ENCODE measurements around the gene HS6ST3.

HS6ST3 gene

DNA sequence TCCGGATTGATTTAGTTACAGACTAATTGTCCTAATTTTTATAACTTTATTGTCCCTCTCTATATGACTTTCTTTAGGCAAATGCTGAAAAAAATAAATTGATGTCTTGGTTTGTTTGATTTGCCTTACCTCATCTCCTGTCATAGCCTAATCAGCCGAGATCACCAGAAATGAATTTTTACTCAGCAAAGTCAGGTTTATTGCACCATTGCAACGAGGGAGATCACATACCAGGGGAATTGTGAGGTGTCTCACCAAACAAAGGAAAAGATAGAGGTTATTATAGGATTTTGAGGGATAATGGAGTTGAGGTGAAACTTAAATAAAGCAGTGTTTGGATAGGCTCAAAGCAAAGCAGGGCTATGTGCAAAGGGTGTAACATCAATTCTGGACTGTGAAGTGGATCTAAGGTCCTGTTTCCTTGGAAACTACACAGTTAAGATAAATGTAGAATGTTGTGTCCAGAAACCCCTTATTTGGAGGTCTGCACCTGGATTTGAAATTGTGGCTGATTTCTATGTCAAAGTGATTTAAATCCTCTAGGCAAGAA lies 531.8 kb downstream of the HS6ST3 start:
- TF ChIP-seq, protein P1, sequence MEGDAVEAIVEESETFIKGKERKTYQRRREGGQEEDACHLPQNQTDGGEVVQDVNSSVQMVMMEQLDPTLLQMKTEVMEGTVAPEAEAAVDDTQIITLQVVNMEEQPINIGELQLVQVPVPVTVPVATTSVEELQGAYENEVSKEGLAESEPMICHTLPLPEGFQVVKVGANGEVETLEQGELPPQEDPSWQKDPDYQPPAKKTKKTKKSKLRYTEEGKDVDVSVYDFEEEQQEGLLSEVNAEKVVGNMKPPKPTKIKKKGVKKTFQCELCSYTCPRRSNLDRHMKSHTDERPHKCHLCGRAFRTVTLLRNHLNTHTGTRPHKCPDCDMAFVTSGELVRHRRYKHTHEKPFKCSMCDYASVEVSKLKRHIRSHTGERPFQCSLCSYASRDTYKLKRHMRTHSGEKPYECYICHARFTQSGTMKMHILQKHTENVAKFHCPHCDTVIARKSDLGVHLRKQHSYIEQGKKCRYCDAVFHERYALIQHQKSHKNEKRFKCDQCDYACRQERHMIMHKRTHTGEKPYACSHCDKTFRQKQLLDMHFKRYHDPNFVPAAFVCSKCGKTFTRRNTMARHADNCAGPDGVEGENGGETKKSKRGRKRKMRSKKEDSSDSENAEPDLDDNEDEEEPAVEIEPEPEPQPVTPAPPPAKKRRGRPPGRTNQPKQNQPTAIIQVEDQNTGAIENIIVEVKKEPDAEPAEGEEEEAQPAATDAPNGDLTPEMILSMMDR (IDR thresholded peaks at IDR 0.05; ENCODE audit: low read depth, low read length), result no peak
- DNase-seq, result no peak
- no peaks in the 10 kb centered on the region for H3K9me3 ChIP-seq (ENCODE audit: severe bottlenecking)
- no peak overlapping the region for H3K4me3 ChIP-seq (ENCODE audit: low read depth, low read length)
- no peak overlapping the region for H3K27ac ChIP-seq
- peaks cover 57% of the 10 kb centered on the region for H3K27me3 ChIP-seq (ENCODE audit: insufficient read depth, low read depth, severe bottlenecking)
- H3K36me3 ChIP-seq, result no peaks in the 10 kb centered on the region

DNA sequence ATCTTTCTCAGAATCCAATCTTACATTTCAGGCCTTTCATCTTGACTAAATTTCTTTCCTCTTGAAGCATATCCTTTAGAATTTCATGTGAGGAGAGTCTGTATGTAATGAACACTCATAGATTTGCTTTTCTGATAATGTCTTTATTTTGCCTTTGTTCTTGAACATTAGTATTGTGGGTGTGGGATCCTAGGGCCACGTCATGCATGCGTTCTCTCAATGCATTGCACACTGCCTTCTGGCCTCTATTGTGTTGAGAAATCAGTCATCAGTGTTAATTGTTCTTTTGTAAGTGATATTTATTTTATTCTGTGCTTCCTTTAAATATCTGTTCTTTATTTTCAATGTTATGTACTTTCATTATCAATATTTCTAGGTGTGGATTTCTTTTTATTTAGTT lies 539.4 kb downstream of the HS6ST3 start:
- Histone ChIP-seq H3K27me3 (ENCODE audit: insufficient read depth, low read depth, severe bottlenecking) (peaks cover 58% of the 10 kb centered on the region), H3K9me3 (ENCODE audit: severe bottlenecking) (no peaks in the 10 kb centered on the region), H3K4me3 (ENCODE audit: low read depth, low read length) (no peak overlapping the region), H3K27ac (no peak overlapping the region), H3K36me3 (no peaks in the 10 kb centered on the region)
- TF ChIP-seq, protein P1 (IDR thresholded peaks at IDR 0.05; ENCODE audit: low read depth, low read length), result no peak
- DNase-seq, result no peak

DNA sequence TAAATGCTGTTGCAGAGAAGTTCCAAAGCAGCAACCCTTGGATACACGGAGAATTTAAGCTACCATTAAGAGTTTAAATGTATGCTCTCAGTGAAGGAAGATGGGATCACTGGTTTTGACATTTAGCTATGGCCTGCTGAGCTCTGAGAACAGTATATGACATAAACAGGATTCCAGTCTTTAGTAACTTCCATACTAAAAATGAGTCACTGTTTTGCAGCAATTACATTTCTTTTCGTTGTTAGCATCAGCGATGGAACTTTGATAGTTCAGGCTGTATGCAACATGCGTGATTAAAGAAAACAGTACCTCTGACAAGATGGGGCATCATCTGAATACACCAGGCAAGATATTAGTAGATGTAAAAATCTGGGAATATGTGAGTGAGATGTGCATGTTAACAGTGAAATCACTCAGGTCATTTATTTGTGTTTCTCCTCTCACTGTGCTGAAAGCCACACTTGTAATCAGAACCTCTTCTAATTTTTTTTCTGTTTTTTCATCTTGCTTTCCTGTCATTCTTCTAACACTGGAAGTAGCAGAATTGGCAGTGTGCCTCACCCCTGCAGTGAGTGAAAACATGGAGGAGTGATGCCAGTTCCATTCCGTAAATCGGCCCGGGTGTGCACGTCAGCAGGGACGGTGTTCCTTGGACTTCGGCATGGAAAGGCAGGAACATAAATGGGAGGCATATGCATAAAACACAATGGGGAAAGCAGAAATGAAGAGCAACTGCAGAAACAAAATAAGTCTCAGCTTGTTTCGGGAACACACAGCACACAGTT lies 542.8 kb downstream of the HS6ST3 start:
- no peak for DNase-seq

DNA sequence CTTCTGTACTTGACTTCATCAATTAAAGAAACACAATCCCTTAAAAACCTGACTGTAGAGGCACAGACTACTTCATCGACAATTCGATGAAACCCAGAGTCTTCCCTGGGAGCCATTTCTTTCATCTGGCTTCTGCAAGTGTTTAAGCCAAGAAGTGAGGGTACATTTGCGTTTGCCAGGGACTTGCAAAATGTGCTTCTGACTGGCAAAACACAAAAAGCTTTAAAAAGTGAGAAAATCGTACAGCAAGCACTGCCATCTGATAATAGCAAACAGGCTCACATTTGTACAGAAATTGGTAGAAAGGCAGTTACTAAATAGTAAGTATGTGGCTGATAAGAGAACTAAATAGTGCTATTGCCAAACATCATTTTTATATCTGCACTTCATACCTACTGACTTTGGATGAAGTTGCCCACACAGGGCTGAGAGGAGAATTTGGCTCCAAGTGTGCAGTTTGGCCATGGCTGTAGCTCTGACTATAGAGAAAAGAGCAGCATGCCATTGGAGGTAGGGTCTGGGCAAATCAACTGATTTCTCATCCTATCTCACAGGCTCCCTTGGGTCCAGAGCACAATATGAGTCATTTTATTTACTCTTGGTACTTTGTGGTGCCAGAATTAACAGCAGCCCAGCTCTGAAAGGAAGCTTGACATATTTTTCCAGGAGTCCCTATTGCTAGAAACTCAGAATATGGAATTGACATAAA lies 546.2 kb downstream of the HS6ST3 start:
- H3K27me3 ChIP-seq (ENCODE audit: insufficient read depth, low read depth, severe bottlenecking), result peaks cover 66% of the 10 kb centered on the region
- no peak overlapping the region for H3K4me3 ChIP-seq (ENCODE audit: low read depth, low read length)
- TF ChIP-seq, protein P1 (IDR thresholded peaks at IDR 0.05; ENCODE audit: low read depth, low read length), result no peak
- no peaks in the 10 kb centered on the region for H3K9me3 ChIP-seq (ENCODE audit: severe bottlenecking)
- no peak overlapping the region for H3K27ac ChIP-seq
- no peaks in the 10 kb centered on the region for H3K36me3 ChIP-seq
- DNase-seq, result no peak

More for the DNA sequence above, 542.8 kb downstream of the HS6ST3 start:
- H3K9me3 ChIP-seq (ENCODE audit: severe bottlenecking), result no peaks in the 10 kb centered on the region
- H3K36me3 ChIP-seq, result no peaks in the 10 kb centered on the region
- no peak overlapping the region for H3K27ac ChIP-seq
- TF ChIP-seq, protein P1 (IDR thresholded peaks at IDR 0.05; ENCODE audit: low read depth, low read length), result no peak
- H3K4me3 ChIP-seq (ENCODE audit: low read depth, low read length), result no peak overlapping the region
- H3K27me3 ChIP-seq (ENCODE audit: insufficient read depth, low read depth, severe bottlenecking), result peaks cover 69% of the 10 kb centered on the region

DNA sequence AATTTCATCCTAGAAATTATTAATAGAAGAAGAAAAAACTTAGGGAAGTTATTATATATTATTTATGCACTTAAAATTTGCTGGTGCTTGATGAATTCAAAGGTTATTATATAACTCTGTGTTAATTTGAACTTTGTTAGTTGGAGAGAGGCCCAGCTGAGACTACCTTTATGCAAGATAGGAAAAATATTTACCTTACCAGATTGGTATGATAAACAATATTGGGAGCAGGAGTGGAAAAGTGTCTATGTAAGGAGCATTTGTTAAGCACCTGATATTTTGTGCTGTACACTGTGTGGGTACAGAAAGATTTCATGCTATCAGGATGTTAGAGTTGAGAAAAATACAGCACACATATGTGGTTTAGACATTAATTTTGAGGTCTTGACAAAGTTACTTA lies 547.1 kb downstream of the HS6ST3 start:
- no peak overlapping the region for H3K27ac ChIP-seq
- H3K4me3 ChIP-seq (ENCODE audit: low read depth, low read length), result no peak overlapping the region
- TF ChIP-seq, protein P1 (IDR thresholded peaks at IDR 0.05; ENCODE audit: low read depth, low read length), result no peak
- H3K9me3 ChIP-seq (ENCODE audit: severe bottlenecking), result no peaks in the 10 kb centered on the region
- DNase-seq, result no peak
- H3K27me3 ChIP-seq (ENCODE audit: insufficient read depth, low read depth, severe bottlenecking), result peaks cover 65% of the 10 kb centered on the region
- no peaks in the 10 kb centered on the region for H3K36me3 ChIP-seq

Data from WERI-Rb-1 (cell line).